Measurements from ENCODE around the gene TBKBP1.

GRCh38 chr17:47696717-47697642 is 3.0 kb downstream of the TBKBP1 start:
- no peak for TF ChIP-seq POLR2A (IDR thresholded peaks at IDR 0.05; ENCODE audit: low read depth, low read length)
- TF ChIP-seq POLR2AphosphoS5 (IDR thresholded peaks at IDR 0.05; ENCODE audit: low read depth, low read length), result no peak
- TF ChIP-seq PAX5 (IDR thresholded peaks at IDR 0.05; ENCODE audit: insufficient read depth, low read length, severe bottlenecking), result no peak
